Measurements from ENCODE around the gene TMEM38B.

DNA sequence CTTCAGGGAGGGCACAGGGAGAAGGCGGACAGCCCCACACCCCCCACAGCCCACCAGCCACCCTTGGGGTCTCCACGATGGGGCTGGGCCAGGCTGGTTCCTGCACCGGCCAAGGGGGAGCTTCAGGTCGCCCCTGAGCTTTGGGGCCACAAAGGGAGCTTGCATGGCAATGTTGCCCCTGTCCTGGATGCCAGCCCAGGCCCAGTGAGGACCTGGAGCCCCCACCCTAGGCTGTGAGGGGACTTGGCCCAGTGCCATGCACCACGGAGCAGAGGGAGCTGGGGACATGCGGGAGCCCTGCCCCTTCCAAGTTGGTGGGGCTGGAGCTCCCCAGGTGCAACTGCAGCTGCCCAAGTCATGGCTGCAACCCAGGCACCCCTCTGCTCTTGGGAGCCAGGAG, 18.4 kb downstream of the TMEM38B start:
- no peak for TF ChIP-seq ZNF302 (tag by site-specific recombination; IDR thresholded peaks at IDR 0.05; ENCODE audit: low read depth)
- TF ChIP-seq, protein P1, sequence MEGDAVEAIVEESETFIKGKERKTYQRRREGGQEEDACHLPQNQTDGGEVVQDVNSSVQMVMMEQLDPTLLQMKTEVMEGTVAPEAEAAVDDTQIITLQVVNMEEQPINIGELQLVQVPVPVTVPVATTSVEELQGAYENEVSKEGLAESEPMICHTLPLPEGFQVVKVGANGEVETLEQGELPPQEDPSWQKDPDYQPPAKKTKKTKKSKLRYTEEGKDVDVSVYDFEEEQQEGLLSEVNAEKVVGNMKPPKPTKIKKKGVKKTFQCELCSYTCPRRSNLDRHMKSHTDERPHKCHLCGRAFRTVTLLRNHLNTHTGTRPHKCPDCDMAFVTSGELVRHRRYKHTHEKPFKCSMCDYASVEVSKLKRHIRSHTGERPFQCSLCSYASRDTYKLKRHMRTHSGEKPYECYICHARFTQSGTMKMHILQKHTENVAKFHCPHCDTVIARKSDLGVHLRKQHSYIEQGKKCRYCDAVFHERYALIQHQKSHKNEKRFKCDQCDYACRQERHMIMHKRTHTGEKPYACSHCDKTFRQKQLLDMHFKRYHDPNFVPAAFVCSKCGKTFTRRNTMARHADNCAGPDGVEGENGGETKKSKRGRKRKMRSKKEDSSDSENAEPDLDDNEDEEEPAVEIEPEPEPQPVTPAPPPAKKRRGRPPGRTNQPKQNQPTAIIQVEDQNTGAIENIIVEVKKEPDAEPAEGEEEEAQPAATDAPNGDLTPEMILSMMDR (tag by site-specific recombination; IDR thresholded peaks at IDR 0.05): no peak
- no peak for TF ChIP-seq ZNF501 (tag by site-specific recombination; IDR thresholded peaks at IDR 0.05)
- TF ChIP-seq, protein P2, sequence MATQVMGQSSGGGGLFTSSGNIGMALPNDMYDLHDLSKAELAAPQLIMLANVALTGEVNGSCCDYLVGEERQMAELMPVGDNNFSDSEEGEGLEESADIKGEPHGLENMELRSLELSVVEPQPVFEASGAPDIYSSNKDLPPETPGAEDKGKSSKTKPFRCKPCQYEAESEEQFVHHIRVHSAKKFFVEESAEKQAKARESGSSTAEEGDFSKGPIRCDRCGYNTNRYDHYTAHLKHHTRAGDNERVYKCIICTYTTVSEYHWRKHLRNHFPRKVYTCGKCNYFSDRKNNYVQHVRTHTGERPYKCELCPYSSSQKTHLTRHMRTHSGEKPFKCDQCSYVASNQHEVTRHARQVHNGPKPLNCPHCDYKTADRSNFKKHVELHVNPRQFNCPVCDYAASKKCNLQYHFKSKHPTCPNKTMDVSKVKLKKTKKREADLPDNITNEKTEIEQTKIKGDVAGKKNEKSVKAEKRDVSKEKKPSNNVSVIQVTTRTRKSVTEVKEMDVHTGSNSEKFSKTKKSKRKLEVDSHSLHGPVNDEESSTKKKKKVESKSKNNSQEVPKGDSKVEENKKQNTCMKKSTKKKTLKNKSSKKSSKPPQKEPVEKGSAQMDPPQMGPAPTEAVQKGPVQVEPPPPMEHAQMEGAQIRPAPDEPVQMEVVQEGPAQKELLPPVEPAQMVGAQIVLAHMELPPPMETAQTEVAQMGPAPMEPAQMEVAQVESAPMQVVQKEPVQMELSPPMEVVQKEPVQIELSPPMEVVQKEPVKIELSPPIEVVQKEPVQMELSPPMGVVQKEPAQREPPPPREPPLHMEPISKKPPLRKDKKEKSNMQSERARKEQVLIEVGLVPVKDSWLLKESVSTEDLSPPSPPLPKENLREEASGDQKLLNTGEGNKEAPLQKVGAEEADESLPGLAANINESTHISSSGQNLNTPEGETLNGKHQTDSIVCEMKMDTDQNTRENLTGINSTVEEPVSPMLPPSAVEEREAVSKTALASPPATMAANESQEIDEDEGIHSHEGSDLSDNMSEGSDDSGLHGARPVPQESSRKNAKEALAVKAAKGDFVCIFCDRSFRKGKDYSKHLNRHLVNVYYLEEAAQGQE (tag by site-specific recombination; IDR thresholded peaks at IDR 0.05): no peak
- no peak for TF ChIP-seq ZNF19 (tag by site-specific recombination; IDR thresholded peaks at IDR 0.05; ENCODE audit: low read depth)
- TF ChIP-seq ZSCAN16 (tag by site-specific recombination; IDR thresholded peaks at IDR 0.05): no peak
- no peak for TF ChIP-seq HOXA7 (CRISPR knock-in tag; IDR thresholded peaks at IDR 0.05; ENCODE audit: borderline replicate concordance)
- no peak for TF ChIP-seq ATF2 (tag by site-specific recombination; IDR thresholded peaks at IDR 0.05; ENCODE audit: low read depth)
- no peak for TF ChIP-seq ZNF114 (tag by site-specific recombination; IDR thresholded peaks at IDR 0.05)
- TF ChIP-seq ZSCAN23 (tag by site-specific recombination; IDR thresholded peaks at IDR 0.05): no peak
